CD4-positive, alpha-beta T cell treated with Interleukin-17A for 1 hour (primary cell): ENCODE data around the gene LGR6.
"Not testable (repeated sequence)": the region's sequence is repeated elsewhere in the genome, so short reads cannot be mapped to it uniquely, and the experiment has no call there.

Experiments
- DNase-seq: peaks from one replicate; pipeline ENCODE4 v3.0.0-alpha.2; 2020

The LGR6 gene

DNA sequence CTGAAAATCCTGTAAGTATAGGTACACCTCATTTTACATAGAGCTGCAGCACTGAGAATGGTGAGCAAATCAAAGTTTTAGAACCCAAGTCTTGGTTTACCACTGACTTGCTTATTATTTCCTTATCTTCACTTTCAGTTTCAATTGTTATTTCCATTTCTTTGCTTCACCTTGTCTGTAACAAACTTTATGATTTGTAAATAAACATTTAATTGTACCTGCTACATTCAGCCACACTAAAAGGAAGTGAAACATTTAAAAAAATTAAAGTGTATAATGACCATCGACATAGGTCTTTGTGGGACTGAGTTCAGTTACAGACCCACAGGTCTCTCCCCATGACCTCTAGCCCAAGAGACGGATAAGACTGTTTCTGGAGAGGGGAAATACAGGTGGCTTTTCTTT is 34.4 kb downstream of the LGR6 start:
- DNase-seq = no peak

DNA sequence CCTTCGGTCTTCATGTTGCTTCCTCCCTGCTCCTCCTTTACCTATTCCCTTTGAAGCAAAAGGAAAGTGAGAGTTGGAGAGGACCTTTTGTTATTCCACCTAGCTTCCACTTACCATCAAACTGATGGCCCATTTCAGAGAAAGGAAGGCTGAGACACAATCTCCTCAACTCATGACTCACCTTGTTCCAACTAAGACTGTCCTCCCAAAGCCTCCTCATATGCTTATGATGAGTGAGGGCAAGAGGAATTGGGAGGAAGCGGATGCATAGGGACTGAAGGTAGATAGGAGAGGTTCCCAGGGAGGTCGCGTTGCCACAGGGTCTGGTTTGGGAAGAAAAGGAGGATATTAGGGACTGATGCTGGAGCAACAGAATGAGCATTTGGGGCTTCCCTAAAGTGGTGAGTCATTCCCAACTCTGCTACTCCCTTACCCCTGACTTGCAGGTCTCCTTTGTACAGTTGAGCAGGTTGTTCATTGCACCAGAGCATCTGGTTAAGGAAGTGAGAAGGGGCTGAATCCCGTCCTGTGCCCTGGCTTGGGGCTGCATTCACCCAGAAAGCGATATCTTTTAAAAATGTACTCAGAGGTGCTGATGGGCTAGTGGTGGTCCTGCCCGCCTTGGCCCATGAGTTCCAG is 35.0 kb downstream of the LGR6 start:
- no peak for DNase-seq

- no peak for DNase-seq
Observed at GRCh38 chr1:202229376-202229775, 35.8 kb downstream of the LGR6 start.

DNA sequence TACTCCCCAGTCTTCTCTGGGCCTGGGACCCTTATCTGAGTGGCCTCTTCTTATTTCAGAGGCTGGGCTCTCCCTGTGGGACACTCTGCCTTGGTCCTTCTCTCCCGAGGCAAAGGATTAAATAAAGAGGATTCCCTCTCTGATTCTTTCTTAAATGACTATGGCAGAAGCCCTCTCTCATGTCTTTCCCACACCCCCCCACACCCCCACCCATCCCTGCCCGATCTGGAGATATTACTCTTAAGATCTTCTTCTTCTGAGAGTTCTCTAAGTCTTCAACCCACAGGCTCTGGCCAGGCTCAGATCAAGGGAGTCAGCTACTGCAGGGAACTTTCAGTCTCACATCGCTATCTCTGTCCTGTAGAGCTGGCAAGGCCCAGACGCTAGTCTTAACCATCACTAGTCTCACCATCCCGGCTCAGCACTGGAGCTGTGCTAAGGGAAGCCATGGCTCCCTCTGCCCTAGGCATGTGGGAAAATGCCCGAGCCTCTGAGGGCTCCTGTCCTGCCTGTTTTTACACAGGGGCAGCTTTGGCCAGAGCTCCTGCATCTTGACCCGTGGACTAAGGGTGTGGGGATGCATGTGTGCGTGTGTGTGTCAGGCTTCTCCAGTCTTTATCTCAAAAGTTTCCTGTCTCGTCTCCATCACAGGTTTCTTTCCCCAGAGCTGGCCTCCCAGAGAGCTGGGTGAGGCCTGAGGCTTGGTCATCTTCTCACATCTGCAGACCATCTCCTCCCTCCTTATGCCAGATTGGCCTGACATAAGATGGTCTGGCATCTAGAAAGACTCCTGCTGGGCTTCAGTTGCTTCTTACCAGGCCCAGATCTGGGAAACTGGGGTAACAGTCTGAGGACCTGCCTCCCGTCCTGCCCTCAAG is 36.7 kb downstream of the LGR6 start:
- no peak for DNase-seq

- no peak for DNase-seq
Observed at GRCh38 chr1:202230939-202231645, 37.5 kb downstream of the LGR6 start.

- DNase-seq = no peak
Observed at GRCh38 chr1:202233171-202233570, 39.6 kb downstream of the LGR6 start.

DNA sequence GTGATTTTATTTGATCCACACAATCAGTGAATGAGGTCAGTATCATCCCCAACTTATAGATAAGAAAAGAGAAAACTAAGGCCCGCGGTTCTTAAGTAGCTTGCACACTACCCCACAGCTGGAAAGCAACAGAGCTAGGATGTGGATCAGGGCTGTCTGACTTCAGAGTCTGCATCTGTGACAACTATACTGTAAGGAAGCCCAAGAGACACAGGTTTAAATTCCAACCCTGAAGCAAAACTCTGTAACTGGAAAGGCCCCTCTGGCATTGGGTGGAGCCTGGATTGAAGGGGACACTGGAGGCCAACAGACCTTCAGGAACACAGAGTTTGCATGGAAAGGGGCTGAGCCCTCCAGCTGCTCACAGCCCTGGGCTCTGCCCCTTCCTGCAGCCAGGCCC is 40.2 kb downstream of the LGR6 start:
- no peak for DNase-seq

- no peak for DNase-seq
Observed at GRCh38 chr1:202234331-202235002, 40.9 kb downstream of the LGR6 start.

GRCh38 chr1:202235003-202235660 is 41.5 kb downstream of the LGR6 start:
- DNase-seq = no peak

DNA sequence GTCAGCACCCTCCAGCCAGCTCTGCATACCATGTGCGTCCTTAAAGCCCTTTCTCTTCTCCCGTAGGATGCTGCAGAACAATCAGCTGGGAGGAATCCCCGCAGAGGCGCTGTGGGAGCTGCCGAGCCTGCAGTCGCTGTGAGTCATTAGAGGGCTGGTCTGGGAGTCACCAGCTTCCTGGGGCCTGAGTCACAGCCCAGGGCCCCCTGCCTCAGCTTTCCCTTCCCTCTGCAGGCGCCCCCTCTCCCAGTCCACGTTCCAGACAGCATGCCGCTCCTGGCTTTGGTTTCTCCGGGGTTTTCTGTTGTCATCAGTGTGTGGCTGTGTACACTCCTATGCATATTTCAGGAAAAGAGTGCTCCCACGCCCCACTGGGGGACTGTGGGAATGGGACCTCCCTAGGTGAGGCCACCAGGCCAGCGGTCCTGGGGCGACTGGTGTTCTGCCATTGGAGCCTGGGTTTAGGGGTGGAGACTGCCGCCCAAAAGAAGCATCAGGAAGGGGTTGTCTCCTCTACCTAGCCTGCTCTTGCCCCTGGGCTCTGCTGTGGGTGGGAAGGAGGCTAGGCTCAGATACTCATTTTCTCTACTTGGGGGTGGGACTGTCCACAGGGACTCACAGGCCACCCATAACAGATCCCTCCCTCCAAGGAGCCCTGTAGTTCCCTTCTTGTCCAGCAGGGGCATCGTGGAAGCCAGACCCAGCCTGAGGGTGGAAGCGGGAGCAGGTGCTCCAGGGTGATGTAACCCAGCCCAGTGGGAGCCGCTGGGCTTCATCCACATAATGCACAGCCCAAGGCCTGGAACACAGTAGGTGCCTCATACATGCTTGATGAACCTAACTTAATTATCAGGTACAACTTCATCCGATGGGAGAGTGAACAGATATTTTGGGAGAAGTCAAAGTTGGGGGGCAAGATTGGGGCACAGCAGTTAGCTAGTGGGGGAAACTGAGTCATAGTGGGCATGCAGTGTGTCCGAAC is 42.5 kb downstream of the LGR6 start:
- peak; percentile 68 for DNase-seq

- DNase-seq = no peak
Observed at GRCh38 chr1:202237052-202237451, 43.5 kb downstream of the LGR6 start.

DNA sequence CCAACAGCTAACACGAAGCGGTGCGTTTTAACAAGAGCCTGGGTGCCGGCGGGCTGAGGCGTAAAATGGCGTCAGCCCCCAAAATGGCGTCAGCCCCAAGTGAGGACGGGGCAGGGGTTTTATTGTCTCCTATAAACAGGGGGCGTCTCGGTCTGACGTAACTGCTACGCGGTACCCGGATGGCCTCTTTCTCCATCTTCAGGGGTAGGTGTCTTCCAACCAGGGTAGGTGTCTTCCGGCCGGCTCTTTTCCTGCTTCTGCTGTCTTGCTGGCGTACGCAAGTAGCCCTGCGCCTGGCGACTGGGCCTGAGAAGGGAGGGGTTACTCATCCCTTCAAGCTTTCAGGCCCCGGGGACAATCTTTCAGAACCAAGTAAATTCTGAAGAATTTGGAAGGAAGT is 45.3 kb downstream of the LGR6 start:
- no peak for DNase-seq

DNA sequence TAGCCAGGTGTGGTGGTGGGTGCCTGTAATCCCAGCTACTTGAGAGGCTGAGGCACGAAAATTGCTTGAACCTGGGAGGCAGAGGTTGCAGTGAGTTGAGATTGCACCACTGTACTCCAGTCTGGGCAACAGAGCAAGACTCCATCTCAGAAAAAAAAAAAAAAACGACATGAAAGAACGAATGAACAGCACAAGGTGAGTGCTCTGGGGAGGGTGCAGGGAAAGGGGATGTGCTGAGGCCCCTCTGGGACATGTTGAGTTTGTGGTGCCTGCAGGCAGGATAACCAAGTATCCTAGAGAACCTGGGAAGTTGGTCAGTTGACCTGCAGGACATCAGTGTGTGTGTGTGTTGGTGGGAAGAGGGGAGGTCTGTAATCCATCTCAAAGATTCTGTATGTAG is 46.6 kb downstream of the LGR6 start:
- DNase-seq = not testable (repeated sequence)

DNA sequence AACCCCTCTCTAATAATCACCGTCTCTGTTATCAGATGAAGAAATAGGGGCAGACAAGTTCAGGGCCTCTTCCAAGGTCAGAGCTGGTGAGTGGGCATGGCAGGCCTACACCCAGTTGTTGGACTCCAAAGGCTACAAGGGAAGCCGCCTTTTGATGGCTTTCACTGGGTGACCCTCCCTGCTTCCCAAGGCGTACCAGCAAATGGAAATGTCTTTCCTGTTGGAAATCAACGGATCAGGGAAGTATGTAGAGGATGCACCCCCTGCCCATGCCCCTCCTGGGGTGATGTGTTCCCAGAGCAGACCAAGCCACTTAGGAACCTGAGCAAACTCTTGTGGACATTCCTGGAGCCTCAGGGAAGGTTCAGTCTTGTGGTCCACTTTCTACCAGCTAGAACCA is 47.4 kb downstream of the LGR6 start:
- DNase-seq = no peak

DNA sequence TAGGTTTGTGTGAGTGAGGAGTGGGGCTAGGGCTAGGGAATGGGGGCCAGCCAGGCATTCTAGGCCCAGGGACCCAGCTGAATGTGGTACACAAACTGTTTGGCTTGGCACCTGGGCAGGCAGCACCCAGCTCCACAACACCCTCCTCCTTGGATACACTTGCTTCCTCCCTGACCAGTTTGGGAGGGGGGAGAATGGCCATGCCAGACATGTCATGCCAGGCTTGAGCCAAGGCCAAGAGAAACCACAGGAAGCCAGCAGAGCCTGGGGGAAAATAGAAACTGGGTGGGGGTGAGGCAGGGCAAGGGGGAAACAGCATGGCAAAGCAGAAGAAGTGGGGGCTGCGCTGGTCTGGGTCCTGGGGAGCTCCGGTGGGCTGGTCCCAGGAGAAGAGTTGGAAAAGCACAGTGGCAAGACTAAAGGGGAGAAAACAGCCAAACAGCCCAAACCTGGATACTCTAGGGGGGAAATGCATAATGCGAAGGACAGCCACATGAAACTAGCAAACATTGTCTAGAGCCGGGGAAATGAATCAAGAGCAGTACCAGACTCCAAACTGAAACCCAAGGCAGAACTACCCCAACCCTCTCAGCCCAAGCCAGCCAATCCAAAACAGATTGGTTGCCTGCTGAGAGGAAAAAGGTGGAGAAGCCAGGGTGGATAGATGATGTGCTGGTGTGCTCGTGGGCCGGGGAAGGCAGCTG is 47.9 kb downstream of the LGR6 start:
- no peak for DNase-seq

GRCh38 chr1:202242080-202242419 is 48.5 kb downstream of the LGR6 start:
- no peak for DNase-seq

DNA sequence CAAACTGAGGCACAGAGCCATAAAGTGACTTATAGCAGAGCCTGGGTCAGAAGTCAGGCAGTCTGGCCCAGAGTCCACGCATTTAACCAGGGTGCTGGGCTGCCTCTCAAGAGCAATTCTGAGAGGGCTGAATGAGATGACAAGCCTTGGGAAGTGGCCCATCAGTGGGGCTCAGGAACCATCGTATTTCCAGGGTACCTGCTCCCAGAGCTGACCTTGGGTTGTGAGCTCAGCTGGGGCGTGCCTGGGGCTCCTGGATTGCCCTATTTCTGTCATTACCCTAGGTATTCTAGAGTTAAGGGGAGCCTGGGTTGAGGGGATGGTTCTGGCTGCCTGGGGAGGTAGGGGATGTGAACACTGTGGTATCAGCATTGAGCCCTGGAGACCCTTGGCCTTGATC is 49.4 kb downstream of the LGR6 start:
- DNase-seq = no peak

GRCh38 chr1:202244841-202245261 is 51.3 kb downstream of the LGR6 start:
- no peak for DNase-seq

DNA sequence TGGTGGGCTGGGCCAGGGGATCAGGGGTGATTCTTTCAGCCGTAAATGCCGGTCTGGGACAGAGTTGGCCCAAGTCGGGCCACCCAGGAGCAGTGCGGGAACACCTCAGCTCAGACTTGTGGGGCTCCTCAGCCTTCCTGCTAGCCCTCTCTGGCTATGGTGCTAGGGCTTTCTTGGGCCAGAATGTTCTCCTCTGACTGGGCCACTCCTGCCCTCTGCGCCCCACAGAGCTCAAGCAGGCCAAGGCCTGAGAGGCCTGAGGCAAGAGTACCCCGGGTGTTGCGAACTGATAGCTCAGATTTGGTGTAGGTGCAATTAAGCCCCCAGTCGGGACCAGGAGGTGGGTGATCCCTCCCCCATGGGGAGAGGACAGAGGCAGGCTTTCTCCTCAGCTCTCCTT is 51.8 kb downstream of the LGR6 start:
- DNase-seq = no peak

GRCh38 chr1:202247104-202247503 is 53.5 kb downstream of the LGR6 start:
- DNase-seq = no peak
